Fibroblast of pulmonary artery (primary cell): ENCODE results near the gene BLACAT1.
A peak's percentile ranks its signal among the peaks of the same experiment; 100 is the strongest.

Experiments used
- DNase-seq: peaks from one replicate; pipeline ENCODE4 v3.0.0-alpha.2; 2010; ENCODE audit warnings: low read depth
- H3K4me3 ChIP-seq: replicated peaks from 2 replicates; pipeline ENCODE4 v1.5.1; 2011; ENCODE audit warnings: low read depth, mild to moderate bottlenecking, control low read depth, low read length, moderate library complexity
- CTCF ChIP-seq: IDR thresholded peaks from 2 replicates; pipeline ENCODE4 v1.5.1; 2011; ENCODE audit warnings: mild to moderate bottlenecking, control low read depth, low read length, inconsistent platforms; ENCODE audit errors: missing control alignments

Gene BLACAT1

GRCh38 chr1:205453466-205453865, 2.4 kb downstream of the BLACAT1 start:
- no peak overlapping the region for H3K4me3 ChIP-seq
- TF ChIP-seq CTCF, result no peak
- DNase-seq, result no peak

DNA sequence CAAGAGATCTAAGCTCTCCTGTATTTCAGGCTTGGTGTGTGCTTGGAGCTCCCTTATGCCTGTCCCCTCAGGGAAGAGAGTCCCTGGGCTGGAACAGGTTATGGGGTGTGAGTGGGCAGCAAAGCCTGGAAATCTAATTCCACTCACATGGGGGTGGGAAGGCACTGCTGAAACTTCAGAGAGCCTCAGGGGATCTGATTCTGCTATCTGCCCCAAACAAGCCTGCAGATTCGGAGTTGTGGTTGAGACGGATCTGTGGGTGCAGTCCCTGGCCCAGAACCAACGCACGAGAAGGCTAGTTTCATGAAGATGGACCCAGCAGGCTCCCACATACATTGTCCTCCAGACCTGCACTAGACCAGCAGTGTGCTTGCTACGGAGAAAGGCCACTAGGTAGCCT, 2.9 kb downstream of the BLACAT1 start:
- DNase-seq, result no peak
- H3K4me3 ChIP-seq, result no peak overlapping the region
- no peak for TF ChIP-seq CTCF

DNA sequence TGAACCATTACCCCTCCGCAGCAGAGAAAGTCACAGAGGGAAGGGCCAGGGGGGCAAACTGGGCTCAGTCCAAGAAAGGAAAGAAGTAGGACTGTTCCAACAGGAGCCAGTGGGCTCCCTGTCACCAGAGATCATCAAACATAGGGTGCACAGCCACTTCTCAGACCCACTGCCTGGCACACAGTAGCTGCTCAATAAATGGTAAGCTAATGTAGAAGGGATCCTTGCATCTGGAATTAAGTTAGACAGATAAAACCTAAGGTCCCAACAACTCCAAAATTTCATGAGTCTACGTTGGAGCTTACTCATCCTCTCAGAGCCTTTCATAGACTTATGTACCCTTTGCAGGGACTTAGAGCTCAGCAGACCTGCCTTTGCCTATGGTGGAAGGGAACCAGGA, 3.5 kb downstream of the BLACAT1 start:
- DNase-seq, result no peak
- no peak for TF ChIP-seq CTCF
- H3K4me3 ChIP-seq, result no peak overlapping the region

DNA sequence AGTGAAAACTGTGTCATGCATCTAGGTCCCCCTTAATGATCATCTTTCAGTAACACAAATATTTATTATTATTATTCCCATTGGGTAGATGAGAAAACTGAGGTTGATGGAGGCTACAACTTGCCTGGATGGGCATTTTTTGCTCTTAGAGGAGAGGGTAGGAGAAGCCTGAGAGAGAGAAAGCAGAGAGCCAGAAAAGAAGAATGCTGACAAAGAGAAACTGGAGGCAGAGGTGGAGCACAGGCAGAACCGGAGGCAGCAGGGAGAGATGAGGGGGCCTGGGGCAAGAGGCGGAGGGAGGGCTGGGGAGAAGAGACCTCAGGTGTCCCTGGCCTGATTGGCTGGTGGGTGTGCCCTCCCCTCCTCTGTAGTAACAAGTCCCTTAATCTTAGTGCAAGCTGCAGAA, 4.1 kb downstream of the BLACAT1 start:
- no peak for DNase-seq
- no peak overlapping the region for H3K4me3 ChIP-seq
- no peak for TF ChIP-seq CTCF

GRCh38 chr1:205451202-205451601, 4.6 kb downstream of the BLACAT1 start:
- no peak overlapping the region for H3K4me3 ChIP-seq
- no peak for DNase-seq

GRCh38 chr1:205450448-205450847, 5.4 kb downstream of the BLACAT1 start:
- no peak for DNase-seq
- H3K4me3 ChIP-seq, result no peak overlapping the region
- no peak for TF ChIP-seq CTCF

More at GRCh38 chr1:205451202-205451601, 4.6 kb downstream of the BLACAT1 start:
- TF ChIP-seq CTCF, result no peak

DNA sequence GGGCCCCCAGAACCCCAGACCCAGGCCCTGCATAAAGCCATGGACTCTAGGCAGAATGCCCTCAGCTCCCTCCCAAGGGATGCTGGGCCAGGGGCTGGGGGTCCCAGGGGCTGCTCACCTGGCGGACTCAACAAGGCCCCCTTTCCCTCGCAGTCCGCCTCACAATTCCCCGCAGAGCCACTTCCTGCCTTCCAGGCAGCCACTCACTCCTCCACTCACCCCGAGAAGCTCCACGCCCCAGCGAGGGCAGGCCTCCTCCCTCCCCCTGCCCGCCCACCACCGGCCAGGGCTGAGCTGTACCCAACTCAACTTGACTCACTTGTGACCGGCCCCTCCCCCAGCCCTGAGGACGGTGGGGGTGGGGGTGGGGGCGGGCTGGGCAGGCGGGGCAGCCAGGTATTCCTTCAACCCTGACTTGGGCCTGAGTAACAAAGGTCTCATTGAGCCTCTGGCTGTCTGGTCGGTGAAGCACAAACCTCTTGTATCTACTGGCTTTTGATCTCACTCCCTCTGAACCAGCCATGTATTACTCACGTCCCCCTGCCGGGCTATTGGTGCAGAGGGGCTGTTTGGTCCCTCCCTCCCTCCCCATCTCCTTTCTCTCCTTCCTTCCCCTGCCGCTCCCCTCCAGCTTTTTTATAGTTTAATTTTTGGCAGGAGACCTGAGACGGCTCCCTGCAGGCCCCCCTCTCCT, 5.9 kb downstream of the BLACAT1 start:
- DNase-seq, result peak; percentile 55
- peak overlapping the region; percentile 45 for H3K4me3 ChIP-seq
- no peak for TF ChIP-seq CTCF
